ENCODE measurements around the gene ST6GALNAC2.

The ST6GALNAC2 gene

GRCh38 chr17:76557368-76558197 lies 28.1 kb downstream of the ST6GALNAC2 start:
- Histone ChIP-seq H3K27me3 (ENCODE audit: control insufficient read depth, insufficient read depth, low read length) (no peaks in the 10 kb centered on the region), H3K4me1 (ENCODE audit: control insufficient read depth, insufficient read depth, low read length) (peaks cover 26% of the 10 kb centered on the region), H3K4me3 (ENCODE audit: low read length) (peak overlapping the region; percentile 92), H3K36me3 (ENCODE audit: control insufficient read depth, insufficient read depth, low read length) (no peaks in the 10 kb centered on the region), H3K9ac (ENCODE audit: low read length) (peak overlapping the region; percentile 88), H3K9me3 (ENCODE audit: control insufficient read depth, low read length) (no peaks in the 10 kb centered on the region)

GRCh38 chr17:76556765-76557367 lies 28.8 kb downstream of the ST6GALNAC2 start:
- no peaks in the 10 kb centered on the region for H3K36me3 ChIP-seq (ENCODE audit: control insufficient read depth, insufficient read depth, low read length)
- peak overlapping the region; percentile 92 for H3K4me3 ChIP-seq (ENCODE audit: low read length)
- H3K9ac ChIP-seq (ENCODE audit: low read length): peak overlapping the region; percentile 88
- peaks cover 23% of the 10 kb centered on the region for H3K4me1 ChIP-seq (ENCODE audit: control insufficient read depth, insufficient read depth, low read length)
- H3K27me3 ChIP-seq (ENCODE audit: control insufficient read depth, insufficient read depth, low read length): no peaks in the 10 kb centered on the region
- no peaks in the 10 kb centered on the region for H3K9me3 ChIP-seq (ENCODE audit: control insufficient read depth, low read length)

GRCh38 chr17:76554131-76554530 lies 31.5 kb downstream of the ST6GALNAC2 start:
- Histone ChIP-seq H3K9me3 (ENCODE audit: control insufficient read depth, low read length) (no peaks in the 10 kb centered on the region), H3K9ac (ENCODE audit: low read length) (no peak overlapping the region), H3K36me3 (ENCODE audit: control insufficient read depth, insufficient read depth, low read length) (no peaks in the 10 kb centered on the region), H3K4me3 (ENCODE audit: low read length) (no peak overlapping the region), H3K4me1 (ENCODE audit: control insufficient read depth, insufficient read depth, low read length) (peaks cover 21% of the 10 kb centered on the region), H3K27me3 (ENCODE audit: control insufficient read depth, insufficient read depth, low read length) (no peaks in the 10 kb centered on the region)

- Histone ChIP-seq H3K4me3 (ENCODE audit: low read length) (no peak overlapping the region), H3K4me1 (ENCODE audit: control insufficient read depth, insufficient read depth, low read length) (peaks cover 26% of the 10 kb centered on the region), H3K9me3 (ENCODE audit: control insufficient read depth, low read length) (no peaks in the 10 kb centered on the region), H3K36me3 (ENCODE audit: control insufficient read depth, insufficient read depth, low read length) (no peaks in the 10 kb centered on the region), H3K27me3 (ENCODE audit: control insufficient read depth, insufficient read depth, low read length) (no peaks in the 10 kb centered on the region), H3K9ac (ENCODE audit: low read length) (no peak overlapping the region)
Observed at GRCh38 chr17:76553178-76553908, 32.3 kb downstream of the ST6GALNAC2 start.

GRCh38 chr17:76551685-76552084 lies 34.0 kb downstream of the ST6GALNAC2 start:
- Histone ChIP-seq H3K27me3 (ENCODE audit: control insufficient read depth, insufficient read depth, low read length) (no peaks in the 10 kb centered on the region), H3K4me1 (ENCODE audit: control insufficient read depth, insufficient read depth, low read length) (peaks cover 41% of the 10 kb centered on the region), H3K4me3 (ENCODE audit: low read length) (no peak overlapping the region), H3K9ac (ENCODE audit: low read length) (no peak overlapping the region), H3K9me3 (ENCODE audit: control insufficient read depth, low read length) (no peaks in the 10 kb centered on the region), H3K36me3 (ENCODE audit: control insufficient read depth, insufficient read depth, low read length) (no peaks in the 10 kb centered on the region)

- Histone ChIP-seq H3K27me3 (ENCODE audit: control insufficient read depth, insufficient read depth, low read length) (no peaks in the 10 kb centered on the region), H3K9me3 (ENCODE audit: control insufficient read depth, low read length) (no peaks in the 10 kb centered on the region), H3K9ac (ENCODE audit: low read length) (no peak overlapping the region), H3K4me1 (ENCODE audit: control insufficient read depth, insufficient read depth, low read length) (peaks cover 44% of the 10 kb centered on the region), H3K4me3 (ENCODE audit: low read length) (no peak overlapping the region), H3K36me3 (ENCODE audit: control insufficient read depth, insufficient read depth, low read length) (no peaks in the 10 kb centered on the region)
Observed at GRCh38 chr17:76550712-76551615, 34.7 kb downstream of the ST6GALNAC2 start.

GRCh38 chr17:76549539-76549938 lies 36.1 kb downstream of the ST6GALNAC2 start:
- Histone ChIP-seq H3K36me3 (ENCODE audit: control insufficient read depth, insufficient read depth, low read length) (no peaks in the 10 kb centered on the region), H3K4me1 (ENCODE audit: control insufficient read depth, insufficient read depth, low read length) (peaks cover 54% of the 10 kb centered on the region)

GRCh38 chr17:76549215-76549518 lies 36.5 kb downstream of the ST6GALNAC2 start:
- Histone ChIP-seq H3K27me3 (ENCODE audit: control insufficient read depth, insufficient read depth, low read length) (no peaks in the 10 kb centered on the region), H3K9ac (ENCODE audit: low read length) (no peak overlapping the region), H3K36me3 (ENCODE audit: control insufficient read depth, insufficient read depth, low read length) (no peaks in the 10 kb centered on the region), H3K4me1 (ENCODE audit: control insufficient read depth, insufficient read depth, low read length) (peaks cover 56% of the 10 kb centered on the region), H3K4me3 (ENCODE audit: low read length) (no peak overlapping the region), H3K9me3 (ENCODE audit: control insufficient read depth, low read length) (no peaks in the 10 kb centered on the region)

More at GRCh38 chr17:76549539-76549938, 36.1 kb downstream of the ST6GALNAC2 start:
- Histone ChIP-seq H3K27me3 (ENCODE audit: control insufficient read depth, insufficient read depth, low read length) (no peaks in the 10 kb centered on the region), H3K9ac (ENCODE audit: low read length) (no peak overlapping the region), H3K4me3 (ENCODE audit: low read length) (no peak overlapping the region), H3K9me3 (ENCODE audit: control insufficient read depth, low read length) (no peaks in the 10 kb centered on the region)

GRCh38 chr17:76548378-76549214 lies 37.1 kb downstream of the ST6GALNAC2 start:
- no peaks in the 10 kb centered on the region for H3K36me3 ChIP-seq (ENCODE audit: control insufficient read depth, insufficient read depth, low read length)
- H3K4me1 ChIP-seq (ENCODE audit: control insufficient read depth, insufficient read depth, low read length): peaks cover 56% of the 10 kb centered on the region

GRCh38 chr17:76547642-76548202 lies 37.9 kb downstream of the ST6GALNAC2 start:
- H3K36me3 ChIP-seq (ENCODE audit: control insufficient read depth, insufficient read depth, low read length): no peaks in the 10 kb centered on the region
- H3K4me3 ChIP-seq (ENCODE audit: low read length): no peak overlapping the region
- peaks cover 56% of the 10 kb centered on the region for H3K4me1 ChIP-seq (ENCODE audit: control insufficient read depth, insufficient read depth, low read length)
- H3K9ac ChIP-seq (ENCODE audit: low read length): no peak overlapping the region
- no peaks in the 10 kb centered on the region for H3K27me3 ChIP-seq (ENCODE audit: control insufficient read depth, insufficient read depth, low read length)
- H3K9me3 ChIP-seq (ENCODE audit: control insufficient read depth, low read length): no peaks in the 10 kb centered on the region

More at GRCh38 chr17:76548378-76549214, 37.1 kb downstream of the ST6GALNAC2 start:
- Histone ChIP-seq H3K9ac (ENCODE audit: low read length) (peak overlapping the region; percentile 22), H3K27me3 (ENCODE audit: control insufficient read depth, insufficient read depth, low read length) (no peaks in the 10 kb centered on the region), H3K9me3 (ENCODE audit: control insufficient read depth, low read length) (no peaks in the 10 kb centered on the region), H3K4me3 (ENCODE audit: low read length) (no peak overlapping the region)
